SJCRH30 (cell line): ENCODE data around the gene ATP5MC3. TPM values are rescaled to one million over a fixed set of nuclear protein-coding genes. Genes with fewer than 3 reads are reported as not detected.

Experiments used
- DNase-seq, 2 experiments: peaks; one replicate each; pipeline ENCODE4 v3.0.0-alpha.2; 2015 to 2020
- H3K27ac ChIP-seq: fragments of 250-450 bp; sonication (Bioruptor Pico); 2 replicates; pipeline ENCODE4 v1.5.1; 2020; ENCODE audit warnings: mild to moderate bottlenecking, moderate library complexity
- H3K27me3 ChIP-seq: fragments of 250-450 bp; sonication (Bioruptor Pico); 2 replicates; pipeline ENCODE4 v1.5.1; 2020; ENCODE audit warnings: mild to moderate bottlenecking, moderate library complexity
- H3K36me3 ChIP-seq: fragments of 250-450 bp; sonication (Bioruptor Pico); 2 replicates; pipeline ENCODE4 v1.5.1; 2020; ENCODE audit warnings: mild to moderate bottlenecking, moderate library complexity
- H3K4me1 ChIP-seq: fragments of 250-450 bp; sonication (Bioruptor Pico); 2 replicates; pipeline ENCODE4 v1.5.1; 2020; ENCODE audit warnings: mild to moderate bottlenecking, moderate library complexity
- H3K4me3 ChIP-seq: fragments of 250-450 bp; sonication (Bioruptor Pico); 2 replicates; pipeline ENCODE4 v1.5.1; 2020; ENCODE audit warnings: mild to moderate bottlenecking, moderate library complexity
- H3K9me3 ChIP-seq: fragments of 250-450 bp; sonication (Bioruptor Pico); replicated peaks from 2 replicates; pipeline ENCODE4 v1.5.1; 2020; ENCODE audit warnings: mild to moderate bottlenecking, moderate library complexity
- total RNA-seq: library from RNA; depleted of rRNA; stranded (reverse); fragments of >200 nt; shearing (Covaris generic); gene quantifications from 2 replicates; pipeline ENCODE4 v1.2.3, GENCODE V29; 2014

The ATP5MC3 gene
- total RNA-seq, 1 experiment from 2014 or later, result 335 TPM

DNA sequence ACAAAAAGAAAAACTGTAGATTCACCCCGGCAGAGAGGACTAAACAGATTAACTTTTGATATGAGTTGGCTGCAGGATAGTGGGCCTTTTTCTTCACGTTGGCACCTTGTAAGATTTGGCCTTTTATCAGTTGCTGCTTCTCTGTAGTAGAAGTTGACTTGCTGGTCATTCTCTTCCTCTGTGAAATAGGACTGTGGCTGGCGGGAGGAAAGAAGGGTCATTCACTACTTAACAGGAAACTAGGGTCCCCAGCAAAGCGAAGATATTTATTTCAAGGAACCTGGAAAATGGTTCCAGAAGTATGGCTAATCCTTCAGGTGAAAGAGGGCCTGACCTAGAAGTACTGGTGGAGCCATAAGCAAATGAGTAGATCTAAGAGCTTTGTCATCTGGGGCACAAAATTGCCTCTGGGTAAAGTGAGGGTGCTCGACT, 383 bp upstream of the ATP5MC3 start:
- peak overlapping the region; percentile 59 for H3K27ac ChIP-seq
- DNase-seq, result no peak
- H3K4me3 ChIP-seq, result peak overlapping the region; percentile 83
- no peaks in the 10 kb centered on the region for H3K9me3 ChIP-seq
- H3K36me3 ChIP-seq, result peaks cover 33% of the 10 kb centered on the region
- 0 out of 2 replicates have a peak, but pooled peaks cover 7% of the 10 kb centered on the region for H3K4me1 ChIP-seq
- no peaks in the 10 kb centered on the region for H3K27me3 ChIP-seq

DNA sequence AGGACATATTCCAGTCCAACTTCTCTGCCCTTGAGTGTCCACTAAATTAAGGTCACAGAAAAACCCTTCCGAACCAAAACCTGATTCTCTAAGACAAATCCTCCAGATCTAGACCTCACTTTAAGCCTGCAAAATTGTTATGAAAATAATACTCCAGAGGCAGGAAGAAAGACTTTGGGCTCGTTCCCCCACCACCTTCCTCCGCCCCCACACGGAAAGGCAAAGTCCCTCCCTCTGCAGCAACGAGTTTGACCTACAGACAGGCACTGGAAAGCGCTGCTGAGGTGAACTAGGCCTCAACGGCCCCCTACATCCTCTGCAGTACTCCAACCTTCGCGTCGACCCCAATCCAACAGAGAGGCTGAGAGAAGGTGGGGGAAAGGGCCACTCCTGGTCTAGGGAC, 808 bp downstream of the ATP5MC3 start:
- H3K27ac ChIP-seq, result peak overlapping the region; percentile 59
- H3K9me3 ChIP-seq, result no peaks in the 10 kb centered on the region
- DNase-seq, result peak; percentile 50 to 57
- H3K4me1 ChIP-seq, result 0 out of 2 replicates have a peak, but pooled peaks cover 7% of the 10 kb centered on the region
- H3K4me3 ChIP-seq, result peak overlapping the region; percentile 83
- peaks cover 38% of the 10 kb centered on the region for H3K36me3 ChIP-seq
- no peaks in the 10 kb centered on the region for H3K27me3 ChIP-seq

DNA sequence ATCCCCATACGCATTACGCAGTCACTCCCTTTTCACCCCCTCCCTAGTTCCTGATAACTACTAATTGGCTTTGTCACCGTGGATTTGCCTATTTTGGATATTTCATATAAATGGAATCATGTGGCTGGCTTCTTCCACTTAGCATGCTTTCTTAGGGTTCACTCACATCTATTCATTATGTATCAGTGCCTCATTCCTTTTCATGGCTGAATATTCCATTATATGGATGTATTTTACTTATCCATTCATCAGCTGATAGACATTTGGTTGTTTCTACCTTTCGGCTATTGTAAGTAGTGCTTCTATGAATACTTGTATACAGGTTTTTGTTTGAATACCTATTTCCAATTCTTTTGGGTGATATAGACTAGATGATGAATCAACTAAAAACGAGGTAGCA, 4.9 kb downstream of the ATP5MC3 start:
- no peak for DNase-seq
- peaks cover 40% of the 10 kb centered on the region for H3K36me3 ChIP-seq
- no peaks in the 10 kb centered on the region for H3K27me3 ChIP-seq
- H3K4me3 ChIP-seq, result no peak overlapping the region
- 0 out of 2 replicates have a peak, but pooled peaks cover 3% of the 10 kb centered on the region for H3K4me1 ChIP-seq
- no peak overlapping the region for H3K27ac ChIP-seq
- no peaks in the 10 kb centered on the region for H3K9me3 ChIP-seq

DNA sequence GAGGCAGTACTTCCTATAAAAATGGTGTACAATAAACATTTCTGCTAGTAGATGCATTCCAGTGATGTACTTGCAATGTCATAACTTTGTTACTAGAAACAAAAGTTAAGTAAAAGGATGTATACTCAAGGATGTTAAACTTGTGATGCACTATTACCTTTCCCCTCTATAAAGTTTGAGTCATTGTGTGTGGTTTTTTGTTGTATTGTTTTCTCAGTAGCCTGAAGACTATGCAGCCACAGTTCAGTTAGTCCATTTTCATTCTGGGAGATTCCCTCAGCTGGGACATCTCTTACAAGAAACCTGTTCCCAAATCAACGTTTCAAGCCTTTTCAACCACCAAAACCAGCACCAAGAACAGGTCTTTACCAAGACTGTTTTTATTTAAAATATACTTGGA, 5.6 kb downstream of the ATP5MC3 start:
- DNase-seq, result no peak
- H3K27me3 ChIP-seq, result no peaks in the 10 kb centered on the region
- H3K9me3 ChIP-seq, result no peaks in the 10 kb centered on the region
- H3K27ac ChIP-seq, result no peak overlapping the region
- H3K36me3 ChIP-seq, result peaks cover 40% of the 10 kb centered on the region
- H3K4me1 ChIP-seq, result 0 out of 2 replicates have a peak, but pooled peaks cover 3% of the 10 kb centered on the region
- H3K4me3 ChIP-seq, result no peak overlapping the region

DNA sequence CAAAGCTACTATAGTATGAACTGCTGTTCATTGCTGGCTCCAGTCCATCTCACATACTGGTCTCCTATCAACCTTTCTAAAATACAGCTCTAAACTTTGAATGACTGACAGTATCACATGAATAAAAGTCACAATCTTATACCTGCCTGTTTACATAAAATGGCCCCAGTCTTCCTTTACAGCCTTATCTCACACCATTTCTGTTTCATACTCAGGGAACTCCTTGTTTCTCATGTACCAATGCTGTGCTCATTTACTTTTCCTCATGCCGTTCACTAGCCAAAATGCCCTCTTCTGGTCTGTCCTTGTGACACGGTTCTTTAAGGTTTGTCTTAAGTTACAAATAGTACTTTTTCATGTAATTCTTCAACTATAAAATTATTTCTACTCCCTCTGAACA, 6.2 kb downstream of the ATP5MC3 start:
- H3K4me3 ChIP-seq, result no peak overlapping the region
- no peaks in the 10 kb centered on the region for H3K27me3 ChIP-seq
- no peaks in the 10 kb centered on the region for H3K9me3 ChIP-seq
- H3K36me3 ChIP-seq, result peaks cover 40% of the 10 kb centered on the region
- no peak for DNase-seq
- no peak overlapping the region for H3K27ac ChIP-seq
- H3K4me1 ChIP-seq, result 0 out of 2 replicates have a peak, but pooled peaks cover 3% of the 10 kb centered on the region

DNA sequence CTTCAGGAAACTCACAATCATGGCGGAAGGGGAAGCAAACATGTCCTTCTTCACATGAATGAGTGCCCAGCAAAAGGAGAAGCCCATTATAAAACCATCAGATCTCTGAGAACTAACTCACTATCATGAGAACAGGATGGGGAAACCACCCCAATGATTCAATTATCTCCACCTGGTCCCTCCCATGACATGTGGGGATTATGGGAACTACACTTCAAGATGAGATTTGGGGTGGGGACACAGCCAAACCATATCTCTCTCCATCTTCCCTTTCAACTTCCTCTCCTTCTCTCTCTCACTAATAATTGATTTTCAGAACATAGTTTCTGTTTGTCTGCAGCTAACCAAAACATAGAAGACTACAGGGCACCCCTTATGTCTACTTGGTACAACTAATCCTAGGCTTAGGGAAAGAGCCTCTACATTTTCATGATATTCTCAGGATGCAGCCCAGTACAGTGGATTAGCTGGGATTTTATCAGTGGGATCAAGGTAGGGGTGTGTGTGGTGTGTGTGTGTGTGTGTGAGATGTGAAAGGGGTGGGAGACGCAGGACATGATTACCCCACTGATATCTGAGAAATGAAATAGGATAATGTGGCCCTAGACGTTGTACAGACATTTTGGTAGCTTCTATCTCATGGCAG, 10.7 kb downstream of the ATP5MC3 start:
- H3K4me1 ChIP-seq, result peaks cover 4% of the 10 kb centered on the region; the same call in 1 of the 2 replicates
- no peak overlapping the region for H3K4me3 ChIP-seq
- no peak overlapping the region for H3K27ac ChIP-seq
- no peaks in the 10 kb centered on the region for H3K27me3 ChIP-seq
- H3K9me3 ChIP-seq, result no peaks in the 10 kb centered on the region
- peaks cover 2% of the 10 kb centered on the region; the same call in 1 of the 2 replicates for H3K36me3 ChIP-seq
- no peak for DNase-seq

DNA sequence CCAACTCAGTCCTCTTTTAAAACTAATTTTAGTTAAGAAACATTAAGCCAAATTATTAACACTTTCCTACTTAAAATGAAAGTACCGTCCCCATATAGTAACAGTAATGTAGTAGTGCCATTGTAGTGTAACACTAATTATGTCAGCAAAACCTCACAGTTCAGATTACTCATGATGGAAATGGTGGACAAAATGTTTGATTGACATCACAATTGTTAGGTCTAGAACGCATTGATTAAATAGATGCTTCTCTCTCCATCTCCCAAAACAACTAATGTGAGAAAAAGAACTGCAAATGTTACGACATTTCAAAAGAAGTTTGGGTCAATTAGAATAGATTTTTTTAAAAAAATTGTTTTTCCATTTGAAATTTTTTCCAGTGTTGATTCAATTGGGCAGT, 12.3 kb downstream of the ATP5MC3 start:
- no peaks in the 10 kb centered on the region; the same call in 1 of the 2 replicates for H3K36me3 ChIP-seq
- no peak overlapping the region for H3K27ac ChIP-seq
- peak overlapping the region; percentile 97 for H3K4me3 ChIP-seq
- no peaks in the 10 kb centered on the region for H3K27me3 ChIP-seq
- H3K4me1 ChIP-seq, result peaks cover 4% of the 10 kb centered on the region; the same call in 1 of the 2 replicates
- DNase-seq, result no peak
- no peaks in the 10 kb centered on the region for H3K9me3 ChIP-seq

DNA sequence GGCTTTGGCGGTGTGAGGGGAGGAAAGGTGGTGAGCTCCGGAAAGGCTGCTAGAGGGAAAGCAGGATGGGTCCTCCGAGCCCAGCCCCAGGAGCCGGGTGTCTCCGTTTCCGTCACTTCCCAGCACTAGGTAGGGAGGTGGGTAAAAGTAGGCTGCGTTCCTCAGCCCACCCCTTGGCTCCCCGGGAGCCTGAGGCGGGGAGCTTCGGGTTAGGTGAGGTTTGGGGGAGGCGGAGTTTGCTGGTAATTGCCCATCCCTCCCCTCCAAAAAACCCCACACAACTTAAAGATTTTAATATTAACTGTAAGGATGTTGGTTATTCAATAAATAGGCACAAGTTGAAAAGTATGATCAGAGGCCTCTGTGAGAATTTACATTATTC, 13.0 kb downstream of the ATP5MC3 start:
- H3K9me3 ChIP-seq, result no peaks in the 10 kb centered on the region
- peaks cover 4% of the 10 kb centered on the region; the same call in 1 of the 2 replicates for H3K4me1 ChIP-seq
- peak overlapping the region; percentile 92 for H3K27ac ChIP-seq
- H3K4me3 ChIP-seq, result peak overlapping the region; percentile 97
- H3K27me3 ChIP-seq, result no peaks in the 10 kb centered on the region
- no peak for DNase-seq
- H3K36me3 ChIP-seq, result no peaks in the 10 kb centered on the region; the same call in 1 of the 2 replicates

DNA sequence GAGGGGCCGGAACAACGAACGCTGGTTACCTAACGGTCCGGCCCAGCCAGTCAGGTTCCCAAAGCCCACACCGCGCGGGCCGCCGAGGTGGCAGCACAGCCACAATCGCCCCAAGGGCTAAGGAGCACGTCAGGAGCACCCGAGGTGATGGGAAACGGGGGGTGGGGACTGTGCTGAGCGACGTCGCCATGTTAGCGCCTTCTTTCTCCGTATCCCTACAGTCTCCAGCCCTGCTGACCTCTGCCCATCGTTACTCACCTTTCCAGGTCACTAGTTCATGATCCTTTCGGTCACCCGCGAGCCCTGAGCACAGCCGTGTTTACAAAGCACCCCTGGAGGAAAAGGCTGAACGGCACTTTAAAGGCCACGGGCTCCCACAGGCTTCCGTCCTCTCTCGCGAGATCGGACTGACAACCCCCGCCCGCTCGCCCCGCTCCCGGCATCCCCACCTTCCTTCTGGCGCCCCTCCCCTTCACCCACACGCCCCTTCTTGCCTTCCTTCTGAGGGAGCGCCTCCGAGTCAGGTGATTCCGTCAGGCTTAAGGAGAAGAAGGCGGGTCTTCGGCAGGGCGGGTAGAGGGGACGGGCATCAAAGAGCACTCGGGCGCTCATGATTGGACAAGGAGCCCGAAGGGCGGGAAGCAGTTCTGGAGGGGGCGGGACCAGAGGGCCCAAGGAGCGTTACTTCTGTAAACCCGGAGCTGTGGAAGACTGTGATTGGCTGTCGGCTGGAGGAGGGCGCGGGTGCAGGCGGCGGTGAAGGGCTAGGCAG, 13.5 kb downstream of the ATP5MC3 start, which contains the start of gene ATF2:
TSS of gene ATF2 (minus strand) at position 412 of the 772 bp plus-strand sequence. CDS start 31,760 bp downstream, outside the sequence.
- H3K4me3 ChIP-seq, result peak within 1 kb of the TSS; percentile 97
- H3K9me3 ChIP-seq, result no peaks in the 10 kb centered on the region
- H3K4me1 ChIP-seq, result peaks cover 4% of the 10 kb centered on the region; the same call in 1 of the 2 replicates
- H3K27ac ChIP-seq, result peak within 1 kb of the TSS; percentile 92
- peak; percentile 99 for DNase-seq
- H3K36me3 ChIP-seq, result no peaks in the 10 kb centered on the region; the same call in 1 of the 2 replicates
- H3K27me3 ChIP-seq, result no peaks in the 10 kb centered on the region

DNA sequence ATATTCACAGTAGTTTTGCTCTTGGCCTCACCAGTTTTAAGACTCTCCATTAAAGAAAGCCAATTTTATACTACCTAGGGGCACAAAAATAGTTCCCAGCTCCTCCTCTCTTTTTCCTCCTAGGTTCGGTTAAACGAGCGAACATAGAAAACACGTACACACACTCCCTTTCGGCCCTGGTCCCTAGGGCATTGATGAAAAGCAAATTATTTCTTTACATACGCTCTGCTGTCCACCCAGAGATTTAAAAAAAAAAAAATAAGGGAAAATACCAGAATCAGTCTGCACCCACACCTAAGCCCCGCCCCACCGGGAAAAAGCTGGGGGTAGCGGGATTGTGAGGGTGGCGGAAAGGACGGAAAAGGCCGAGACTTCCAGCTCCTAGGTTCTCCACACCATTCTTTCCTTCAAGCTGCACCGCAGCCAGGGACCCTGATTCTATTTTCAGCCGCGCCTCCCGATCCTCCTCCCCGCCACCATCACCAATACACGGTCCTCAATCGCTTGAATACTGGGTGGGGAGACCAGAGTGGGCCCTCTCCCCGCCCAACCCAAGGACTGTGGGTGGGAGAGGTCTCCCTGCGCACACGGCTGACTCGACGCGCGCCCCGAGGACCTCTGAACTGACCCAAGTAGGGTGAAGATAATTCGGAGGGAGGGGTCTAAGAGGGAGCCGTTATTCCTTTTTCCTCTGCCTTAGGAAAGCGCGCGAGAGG, 14.3 kb downstream of the ATP5MC3 start:
- H3K9me3 ChIP-seq, result no peaks in the 10 kb centered on the region
- DNase-seq, result peak; percentile 54 to 72
- peak overlapping the region; percentile 97 for H3K4me3 ChIP-seq
- peak overlapping the region; percentile 92 for H3K27ac ChIP-seq
- no peaks in the 10 kb centered on the region for H3K27me3 ChIP-seq
- no peaks in the 10 kb centered on the region; the same call in 1 of the 2 replicates for H3K36me3 ChIP-seq
- H3K4me1 ChIP-seq, result peaks cover 4% of the 10 kb centered on the region; the same call in 1 of the 2 replicates

DNA sequence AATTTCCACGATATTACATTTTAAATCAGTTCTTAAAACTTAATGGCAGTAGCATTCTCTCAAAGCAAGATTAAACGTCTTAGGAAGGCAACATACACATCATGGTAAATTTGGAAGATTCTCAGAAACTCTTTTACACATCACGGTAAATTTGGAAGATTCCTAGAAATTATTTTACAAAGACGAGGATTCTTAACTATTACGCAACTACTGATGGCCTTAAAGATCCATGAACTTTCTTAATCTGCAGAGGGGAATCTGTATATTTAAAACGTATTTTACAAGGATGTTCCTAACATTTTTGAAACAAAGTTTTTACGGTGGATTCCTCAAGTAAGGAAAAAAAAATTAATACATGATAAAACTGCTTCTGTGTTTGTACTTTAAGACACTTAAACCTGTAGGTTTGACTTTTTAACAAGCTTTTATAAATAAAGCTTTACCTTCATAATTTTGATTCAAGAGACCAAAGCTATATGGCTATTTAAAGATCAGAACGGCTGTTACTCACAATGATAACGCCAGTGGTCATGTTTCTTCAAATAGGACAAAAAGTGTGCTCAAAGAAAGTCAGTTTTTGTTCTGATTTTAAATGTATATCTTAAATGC, 15.2 kb downstream of the ATP5MC3 start:
- DNase-seq, result no peak
- Histone ChIP-seq H3K9me3 (no peaks in the 10 kb centered on the region), H3K27ac (peak overlapping the region; percentile 92; the same call in 1 of the 2 replicates), H3K4me3 (peak overlapping the region; percentile 97), H3K36me3 (no peaks in the 10 kb centered on the region; the same call in 1 of the 2 replicates), H3K27me3 (no peaks in the 10 kb centered on the region), H3K4me1 (peaks cover 4% of the 10 kb centered on the region; the same call in 1 of the 2 replicates)

DNA sequence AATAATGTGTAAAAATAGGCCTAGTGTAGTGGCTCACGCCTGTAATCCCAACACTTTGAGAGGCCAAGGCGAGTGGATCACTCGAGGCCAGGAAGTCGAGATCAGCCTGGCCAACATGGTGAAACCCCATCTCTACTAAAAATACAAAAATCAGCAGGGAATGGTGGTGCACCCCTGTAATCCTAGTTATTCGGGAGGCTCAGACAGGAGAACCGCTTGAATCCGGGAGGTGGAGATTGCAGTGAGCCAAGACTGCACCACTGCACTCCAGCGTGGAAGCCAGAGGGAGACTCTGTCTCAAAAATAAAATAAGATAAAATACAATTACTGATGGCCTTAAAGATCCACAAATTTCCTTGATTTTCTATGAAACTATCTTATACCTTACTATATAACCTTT, 17.3 kb downstream of the ATP5MC3 start:
- Histone ChIP-seq H3K27me3 (no peaks in the 10 kb centered on the region), H3K36me3 (no peaks in the 10 kb centered on the region; the same call in 1 of the 2 replicates), H3K4me1 (peaks cover 4% of the 10 kb centered on the region; the same call in 1 of the 2 replicates), H3K4me3 (no peak overlapping the region), H3K9me3 (no peaks in the 10 kb centered on the region), H3K27ac (no peak overlapping the region)
- no peak for DNase-seq

DNA sequence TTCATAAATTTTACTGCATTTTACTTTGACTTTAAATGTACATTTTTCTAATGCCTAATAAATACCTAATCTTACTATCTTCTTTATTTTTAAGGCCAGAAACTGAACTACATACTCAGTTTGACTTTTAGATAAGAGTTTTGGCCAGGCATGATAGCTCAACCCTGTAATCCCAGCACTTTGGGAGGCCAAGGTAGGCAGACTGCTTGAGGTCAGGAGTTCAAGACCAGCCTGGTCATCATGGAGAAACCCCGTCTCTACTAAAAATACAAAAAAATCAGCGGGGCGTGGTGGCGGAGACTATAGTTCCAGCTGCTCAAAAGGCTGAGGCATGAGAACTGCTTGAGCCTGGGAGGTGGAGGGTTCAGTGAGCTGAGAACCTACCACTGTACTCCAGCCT, 22.6 kb downstream of the ATP5MC3 start:
- DNase-seq, result no peak
- H3K27me3 ChIP-seq, result no peaks in the 10 kb centered on the region
- H3K36me3 ChIP-seq, result peaks cover 2% of the 10 kb centered on the region; the same call in 1 of the 2 replicates
- no peaks in the 10 kb centered on the region for H3K9me3 ChIP-seq
- H3K4me3 ChIP-seq, result no peak overlapping the region
- no peak overlapping the region for H3K27ac ChIP-seq
- H3K4me1 ChIP-seq, result peaks cover 11% of the 10 kb centered on the region

DNA sequence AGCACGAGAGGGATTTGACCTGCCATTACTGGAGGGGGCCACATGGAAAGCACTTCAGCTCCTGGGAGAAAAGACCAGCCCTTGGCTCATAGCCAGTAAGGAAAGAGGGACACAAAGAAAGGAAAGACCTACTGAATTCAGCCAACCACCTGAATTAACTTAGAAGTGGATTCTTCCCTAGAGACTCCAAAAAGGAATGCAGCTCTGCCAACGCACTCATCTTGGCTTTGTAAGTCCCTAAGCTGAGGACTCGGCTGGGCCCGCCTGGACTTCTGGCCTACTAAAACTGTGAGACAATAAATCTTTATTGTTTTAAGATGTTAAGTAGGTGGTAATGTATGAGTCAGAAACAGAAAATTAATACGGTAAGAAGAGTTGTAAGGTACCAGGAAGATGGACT, 25.0 kb downstream of the ATP5MC3 start:
- no peak for DNase-seq

More for the DNA sequence above, 25.0 kb downstream of the ATP5MC3 start:
- Histone ChIP-seq H3K4me3 (no peak overlapping the region), H3K9me3 (no peaks in the 10 kb centered on the region), H3K4me1 (peaks cover 11% of the 10 kb centered on the region), H3K36me3 (peaks cover 2% of the 10 kb centered on the region; the same call in 1 of the 2 replicates), H3K27ac (no peak overlapping the region), H3K27me3 (no peaks in the 10 kb centered on the region)
